Osteocyte (in vitro differentiated cells): ENCODE measurements around the gene PPL. TPM values are rescaled to one million over a fixed set of nuclear protein-coding genes. Genes with fewer than 3 reads are reported as not detected.

Experiments used
- DNase-seq: peaks from one replicate; pipeline ENCODE4 v3.0.0; 2021; ENCODE audit warnings: mixed read lengths; ENCODE audit not compliant: unreplicated experiment; ENCODE audit errors: extremely low spot score
- H3K27ac Mint-ChIP-seq: one replicate; pipeline ENCODE4 v1.8.0; 2021; ENCODE audit warnings: mild to moderate bottlenecking, mixed read lengths; ENCODE audit not compliant: unreplicated experiment
- H3K27me3 Mint-ChIP-seq: one replicate; pipeline ENCODE4 v1.8.0; 2021; ENCODE audit warnings: mixed read lengths; ENCODE audit not compliant: unreplicated experiment
- H3K36me3 Mint-ChIP-seq: one replicate; pipeline ENCODE4 v1.8.0; 2021; ENCODE audit warnings: mixed read lengths; ENCODE audit not compliant: unreplicated experiment
- H3K4me1 Mint-ChIP-seq: one replicate; pipeline ENCODE4 v1.8.0; 2021; ENCODE audit warnings: mixed read lengths; ENCODE audit not compliant: unreplicated experiment
- H3K4me3 Mint-ChIP-seq: one replicate; pipeline ENCODE4 v1.8.0; 2021; ENCODE audit warnings: mild to moderate bottlenecking, moderate library complexity, mixed read lengths; ENCODE audit not compliant: unreplicated experiment
- H3K9me3 Mint-ChIP-seq: one replicate; pipeline ENCODE4 v1.8.0; 2021; ENCODE audit warnings: mixed read lengths; ENCODE audit not compliant: unreplicated experiment
- CTCF ChIP-seq: fragments of 200-600 bp; sonication (generic); IDR thresholded peaks from 2 replicates; pipeline ENCODE4 v1.5.0; 2021; ENCODE audit warnings: antibody characterized with exemption, mild to moderate bottlenecking, moderate library complexity
- total RNA-seq: library from RNA; stranded (reverse); gene quantifications from 2 replicates; pipeline ENCODE4 v1.2.1, GENCODE V29; 2021

The PPL gene
- total RNA-seq, 1 donor from 2014 or later: 10.3 TPM

- Mint-ChIP-seq H3K27ac (no peak overlapping the region), H3K4me3 (no peak overlapping the region), H3K36me3 (peaks cover 6% of the 10 kb centered on the region), H3K27me3 (peaks cover 6% of the 10 kb centered on the region), H3K9me3 (peaks cover 6% of the 10 kb centered on the region), H3K4me1 (peaks cover 10% of the 10 kb centered on the region)
- TF ChIP-seq CTCF: no peak
- DNase-seq: no peak
These were observed 11.7 kb downstream of the PPL start for GRCh38 chr16:4925293-4925607.

- no peak overlapping the region for H3K4me3 Mint-ChIP-seq
- peaks cover 10% of the 10 kb centered on the region for H3K4me1 Mint-ChIP-seq
- no peak for DNase-seq
- peaks cover 6% of the 10 kb centered on the region for H3K9me3 Mint-ChIP-seq
- H3K36me3 Mint-ChIP-seq: peaks cover 6% of the 10 kb centered on the region
- no peak for TF ChIP-seq CTCF
- H3K27me3 Mint-ChIP-seq: peaks cover 2% of the 10 kb centered on the region
- no peak overlapping the region for H3K27ac Mint-ChIP-seq
These were observed 12.2 kb downstream of the PPL start for GRCh38 chr16:4924593-4925292.

- H3K4me3 Mint-ChIP-seq: no peak overlapping the region
- peaks cover 6% of the 10 kb centered on the region for H3K36me3 Mint-ChIP-seq
- H3K27me3 Mint-ChIP-seq: peaks cover 2% of the 10 kb centered on the region
- H3K4me1 Mint-ChIP-seq: peaks cover 6% of the 10 kb centered on the region
- TF ChIP-seq CTCF: no peak
- peaks cover 6% of the 10 kb centered on the region for H3K9me3 Mint-ChIP-seq
- H3K27ac Mint-ChIP-seq: no peak overlapping the region
- no peak for DNase-seq
These were observed 13.1 kb downstream of the PPL start for GRCh38 chr16:4923853-4924252.

GRCh38 chr16:4922721-4923342, 14.1 kb downstream of the PPL start:
- peaks cover 6% of the 10 kb centered on the region for H3K36me3 Mint-ChIP-seq
- H3K27ac Mint-ChIP-seq: no peak overlapping the region
- no peak for TF ChIP-seq CTCF
- H3K9me3 Mint-ChIP-seq: peaks cover 6% of the 10 kb centered on the region
- no peak overlapping the region for H3K4me3 Mint-ChIP-seq
- peaks cover 2% of the 10 kb centered on the region for H3K27me3 Mint-ChIP-seq
- DNase-seq: no peak
- H3K4me1 Mint-ChIP-seq: peaks cover 9% of the 10 kb centered on the region

- H3K27me3 Mint-ChIP-seq: peaks cover 2% of the 10 kb centered on the region
- H3K4me3 Mint-ChIP-seq: no peak overlapping the region
- no peaks in the 10 kb centered on the region for H3K36me3 Mint-ChIP-seq
- H3K4me1 Mint-ChIP-seq: peaks cover 20% of the 10 kb centered on the region
- DNase-seq: no peak
- TF ChIP-seq CTCF: no peak
- no peak overlapping the region for H3K27ac Mint-ChIP-seq
- H3K9me3 Mint-ChIP-seq: no peaks in the 10 kb centered on the region
These were observed 16.1 kb downstream of the PPL start for GRCh38 chr16:4920826-4921225.
